Islet of Langerhans (tissue), 1 donor: ENCODE measurements around the gene ZDHHC11.
"Not testable (repeated sequence)": the region's sequence is repeated elsewhere in the genome, so short reads cannot be mapped to it uniquely, and the experiment has no call there.

ENCODE experiments used
- FAIRE-seq: peaks from one replicate; lab custom pipeline; 2011; peaks lifted over from hg19 to GRCh38; lab: Jason Lieb, UNC

The ZDHHC11 gene

DNA sequence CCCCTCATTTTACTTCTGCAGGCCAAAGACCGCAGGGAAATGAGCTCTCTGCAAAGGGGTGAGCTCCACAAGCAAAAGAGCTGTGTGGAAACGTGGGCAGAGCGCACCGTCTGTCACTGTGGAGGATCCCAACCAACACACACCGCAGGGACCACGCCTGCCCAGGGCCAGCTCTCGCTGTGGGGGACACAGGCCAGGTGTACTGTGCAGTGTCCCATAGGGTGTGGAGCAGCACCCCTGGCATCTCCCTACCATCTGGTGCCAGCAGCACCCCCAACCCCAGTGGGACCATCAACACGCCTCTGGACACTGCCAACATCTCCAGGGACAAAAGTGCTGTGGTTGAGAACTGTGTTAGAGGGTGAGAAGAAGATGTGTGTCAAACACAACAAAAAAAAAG lies 27.9 kb upstream of the ZDHHC11 start:
- FAIRE-seq, result not testable (repeated sequence)

GRCh38 chr5:878125-878524 lies 27.3 kb upstream of the ZDHHC11 start:
- FAIRE-seq, result no peak

GRCh38 chr5:876398-877365 lies 25.9 kb upstream of the ZDHHC11 start:
- FAIRE-seq, result no peak

DNA sequence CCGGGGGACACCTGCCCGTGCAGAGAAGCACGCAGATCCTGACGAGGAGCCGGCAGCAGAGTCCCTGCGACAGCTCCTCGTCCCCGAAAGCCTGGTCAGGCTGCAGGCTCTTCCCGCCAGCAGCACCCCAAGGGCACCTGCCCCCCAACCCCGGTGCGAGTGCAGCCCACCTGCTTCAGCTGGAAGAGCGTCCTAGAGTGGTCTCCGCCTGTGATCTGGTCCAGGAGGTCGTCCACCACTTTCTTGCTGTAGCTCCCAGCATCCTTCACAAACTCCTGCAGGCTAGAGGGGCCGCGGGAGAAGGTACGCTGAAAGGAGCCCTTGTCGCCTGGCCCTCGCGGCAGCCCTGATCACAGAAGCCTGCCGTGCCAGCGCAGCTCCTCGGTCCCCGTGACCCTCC lies 25.1 kb upstream of the ZDHHC11 start:
- FAIRE-seq, result no peak

DNA sequence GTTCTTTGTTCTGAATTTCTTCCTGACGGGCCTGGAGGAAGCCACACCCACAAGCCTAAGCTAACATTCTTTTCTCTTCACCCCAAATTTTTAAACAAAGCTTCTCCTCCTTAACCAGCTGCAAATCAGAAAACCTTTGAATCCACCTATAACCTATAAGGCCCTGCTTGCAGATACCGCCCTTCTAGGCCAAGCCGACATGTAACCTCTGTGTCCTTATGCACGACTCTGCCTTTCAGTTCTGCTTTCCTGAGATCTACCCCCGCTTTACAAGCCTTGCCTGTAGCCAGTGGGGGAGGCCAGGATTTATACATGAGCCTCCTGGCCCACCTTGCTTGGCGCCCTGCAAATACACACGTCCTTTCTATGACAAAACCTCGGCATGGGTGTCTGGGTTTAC lies 22.5 kb upstream of the ZDHHC11 start:
- FAIRE-seq, result no peak

DNA sequence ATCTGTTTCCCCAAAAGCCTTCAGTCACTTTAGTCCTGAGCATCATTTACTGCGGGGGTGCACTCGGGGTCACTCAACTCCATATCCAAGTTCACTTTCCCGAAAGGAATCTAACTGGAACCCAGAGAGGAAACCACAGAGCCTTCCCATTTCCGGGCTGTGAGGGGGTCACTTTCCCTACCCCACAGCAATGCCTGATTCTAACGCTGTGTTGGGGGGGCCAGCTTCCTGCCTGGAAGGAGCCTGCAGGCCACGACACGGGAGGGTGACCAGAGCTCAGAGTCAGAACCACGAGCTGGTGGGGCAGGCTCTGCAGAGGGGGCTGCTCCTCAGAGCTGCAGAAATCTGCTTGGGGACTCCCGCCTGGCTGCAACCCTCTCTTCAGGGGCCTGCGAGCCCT lies 21.5 kb upstream of the ZDHHC11 start:
- no peak for FAIRE-seq

DNA sequence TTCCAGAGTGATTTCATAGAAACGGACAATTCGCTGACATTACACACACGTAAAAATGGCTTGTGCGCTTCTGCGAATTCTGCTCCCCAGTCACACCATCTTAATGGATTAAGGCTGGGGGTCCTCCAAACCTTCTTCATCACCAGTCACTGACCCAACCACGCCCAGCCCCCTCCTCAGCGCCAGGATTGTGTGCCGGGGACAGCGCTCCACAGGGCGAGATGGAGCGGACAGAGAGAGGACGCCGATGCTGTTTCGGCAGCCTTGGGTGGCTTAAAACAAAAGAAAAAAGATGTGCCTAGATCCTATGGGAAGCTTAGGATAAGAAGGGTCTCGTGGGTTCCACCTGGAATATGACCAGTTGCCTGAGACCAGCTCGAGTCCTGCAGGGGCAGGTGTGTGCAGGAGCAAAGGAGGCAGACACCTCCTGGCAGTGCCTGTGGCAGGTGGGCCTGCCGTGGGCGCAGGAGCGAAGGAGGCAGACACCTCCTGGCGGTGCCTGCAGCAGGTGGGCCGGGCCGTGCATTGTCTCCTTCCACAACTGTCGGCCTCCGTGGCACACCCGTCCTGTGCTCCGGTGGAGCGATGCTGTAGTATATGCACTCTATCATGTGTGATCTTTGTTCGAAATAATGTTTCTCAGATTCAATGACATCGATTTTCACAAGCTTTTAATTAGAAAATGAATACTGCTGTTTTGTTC lies 21.0 kb upstream of the ZDHHC11 start:
- no peak for FAIRE-seq

DNA sequence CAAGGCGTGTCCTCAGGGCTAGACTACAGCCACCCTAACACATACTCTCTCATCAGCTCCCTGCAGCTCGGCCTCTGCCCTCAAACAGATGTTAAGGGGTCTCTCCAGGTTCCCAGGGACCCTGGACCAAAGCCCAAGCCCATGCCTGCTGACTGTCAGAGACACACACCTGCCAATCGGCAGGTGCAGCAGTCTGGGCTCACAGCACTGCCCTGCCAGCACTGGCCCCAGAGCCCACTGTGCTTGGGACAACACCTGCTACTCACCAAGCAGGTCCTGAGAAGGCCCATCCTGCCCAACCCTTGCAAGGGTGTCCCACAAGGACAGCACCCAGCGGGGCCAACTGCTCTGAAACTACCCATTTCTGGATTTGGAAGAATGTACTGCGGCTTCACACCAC lies 20.2 kb upstream of the ZDHHC11 start:
- no peak for FAIRE-seq

DNA sequence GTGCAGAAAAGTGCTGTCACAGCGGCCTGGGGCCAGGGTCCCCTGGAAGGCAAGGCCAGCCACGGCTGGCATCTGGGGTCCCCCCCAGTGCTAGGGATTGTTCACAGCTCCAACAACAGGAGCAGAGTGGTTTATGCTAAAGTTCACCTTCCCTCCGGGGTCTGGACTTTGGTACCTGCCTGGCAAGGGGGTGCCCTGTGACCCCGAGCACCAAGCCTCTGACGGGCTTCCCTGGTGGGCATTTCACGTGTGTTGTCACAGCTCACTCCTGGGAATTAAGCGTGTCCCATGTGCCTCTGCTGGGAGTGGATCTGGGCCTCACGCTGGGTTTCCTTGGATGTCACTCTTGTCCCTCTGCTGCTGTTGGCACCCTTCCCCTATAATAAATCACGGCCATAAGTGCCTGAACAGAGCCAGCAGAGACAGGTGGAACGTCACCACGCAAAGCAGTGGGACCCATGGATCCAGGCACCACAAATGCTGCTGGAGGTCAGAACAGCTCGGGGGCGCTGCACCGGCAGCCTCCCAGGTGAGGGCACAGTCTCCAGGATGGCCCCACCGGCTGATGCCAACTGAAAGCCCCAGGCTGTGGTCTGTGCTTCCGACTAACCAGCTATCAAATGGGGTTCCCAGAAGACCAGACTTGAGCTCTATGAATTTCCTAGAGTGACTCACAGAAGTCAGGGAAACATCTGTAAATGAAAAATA lies 17.8 kb upstream of the ZDHHC11 start:
- FAIRE-seq, result no peak

- FAIRE-seq, result no peak
Observed at GRCh38 chr5:867300-867870, 16.6 kb upstream of the ZDHHC11 start.

- no peak for FAIRE-seq
Observed at GRCh38 chr5:865771-866170, 15.0 kb upstream of the ZDHHC11 start.

DNA sequence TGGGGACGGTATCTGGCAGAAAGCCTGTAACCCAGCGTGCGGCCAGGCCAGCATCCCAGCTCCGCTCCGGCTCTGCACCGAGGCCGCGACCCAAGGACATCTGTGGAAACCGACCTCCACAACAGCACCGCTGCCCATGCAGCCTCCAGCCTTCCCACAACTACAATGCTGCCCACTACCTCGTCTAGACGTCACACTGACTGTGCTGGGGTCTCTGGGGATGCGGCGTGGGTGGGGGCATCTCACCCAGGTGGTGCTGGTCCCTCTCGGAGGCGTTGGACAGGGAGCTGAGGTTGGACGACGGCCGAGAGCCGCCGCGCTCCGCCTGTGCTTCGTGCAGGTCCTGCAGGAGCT lies 14.4 kb upstream of the ZDHHC11 start:
- no peak for FAIRE-seq

- FAIRE-seq, result no peak
Observed at GRCh38 chr5:864492-865167, 13.8 kb upstream of the ZDHHC11 start.

GRCh38 chr5:863244-863805 lies 12.5 kb upstream of the ZDHHC11 start:
- FAIRE-seq, result no peak

GRCh38 chr5:862367-863243 lies 11.8 kb upstream of the ZDHHC11 start:
- no peak for FAIRE-seq

DNA sequence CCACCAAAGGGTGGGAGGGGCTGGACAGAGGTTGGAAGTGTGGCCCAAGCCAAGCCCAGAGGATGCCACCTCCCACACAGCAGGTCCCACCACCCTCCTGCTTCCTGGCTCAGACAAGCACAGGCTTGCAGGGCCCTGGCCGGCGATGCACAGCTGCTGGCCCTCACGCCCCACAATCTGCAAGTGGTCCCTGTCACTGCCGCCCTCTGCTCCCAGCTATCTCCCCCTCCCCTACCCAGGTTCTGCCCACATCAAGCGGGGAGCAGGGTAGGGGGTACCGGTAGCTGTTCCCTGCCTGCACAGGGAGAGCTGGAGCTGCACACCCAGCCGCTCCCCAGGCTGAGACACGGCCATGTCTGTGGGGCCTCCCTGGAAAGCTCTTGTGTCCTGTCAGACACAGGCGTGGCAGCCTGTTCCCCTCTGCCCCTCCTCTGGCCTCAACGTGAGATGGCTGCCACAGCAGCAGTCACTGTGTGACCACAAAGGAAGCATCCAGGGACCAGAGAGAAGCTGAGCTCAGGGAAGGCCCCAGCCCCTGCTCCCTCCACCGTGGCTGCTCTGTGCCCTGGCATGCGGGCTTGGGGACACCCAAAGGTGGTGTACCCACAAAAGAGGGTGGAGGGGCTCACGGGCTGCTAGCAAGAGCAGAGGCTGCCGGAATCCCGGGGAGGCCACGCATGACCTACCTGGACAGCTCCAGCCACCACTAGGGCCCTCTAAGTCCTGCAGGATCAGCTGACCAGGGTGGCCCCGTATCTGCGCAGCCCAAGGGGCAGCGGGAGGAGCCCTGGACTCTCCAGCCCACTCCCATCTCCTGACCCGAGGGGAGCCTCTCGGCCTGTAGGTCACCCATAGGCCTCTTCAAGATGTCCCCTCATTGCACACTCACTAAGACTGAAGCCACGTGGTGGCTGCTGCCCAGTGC lies 10.9 kb upstream of the ZDHHC11 start:
- FAIRE-seq, result no peak

GRCh38 chr5:860506-861150 lies 9.8 kb upstream of the ZDHHC11 start:
- no peak for FAIRE-seq

- no peak for FAIRE-seq
Observed at GRCh38 chr5:859798-860296, 9.1 kb upstream of the ZDHHC11 start.

DNA sequence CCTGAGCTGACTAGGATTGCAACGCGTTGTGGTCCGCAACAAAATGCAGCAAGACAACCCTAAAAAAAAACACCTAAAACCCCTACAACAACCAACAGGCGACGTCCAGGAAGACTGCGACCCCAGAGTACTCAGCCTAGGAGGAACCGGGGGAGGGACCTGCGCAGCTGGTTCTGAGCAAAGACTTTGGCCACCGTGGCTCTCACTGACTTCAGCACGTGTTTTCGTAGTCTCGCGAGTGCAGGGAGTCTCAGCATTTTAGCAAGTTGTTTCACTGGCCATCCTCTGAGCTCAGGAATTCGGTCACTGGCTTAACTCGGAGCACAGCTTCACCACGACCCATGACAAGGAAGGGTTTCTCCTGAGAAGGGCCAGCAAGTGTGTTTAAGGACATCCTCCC lies 8.6 kb upstream of the ZDHHC11 start:
- FAIRE-seq, result no peak
